ENCODE results near the gene HS6ST1.

DNA sequence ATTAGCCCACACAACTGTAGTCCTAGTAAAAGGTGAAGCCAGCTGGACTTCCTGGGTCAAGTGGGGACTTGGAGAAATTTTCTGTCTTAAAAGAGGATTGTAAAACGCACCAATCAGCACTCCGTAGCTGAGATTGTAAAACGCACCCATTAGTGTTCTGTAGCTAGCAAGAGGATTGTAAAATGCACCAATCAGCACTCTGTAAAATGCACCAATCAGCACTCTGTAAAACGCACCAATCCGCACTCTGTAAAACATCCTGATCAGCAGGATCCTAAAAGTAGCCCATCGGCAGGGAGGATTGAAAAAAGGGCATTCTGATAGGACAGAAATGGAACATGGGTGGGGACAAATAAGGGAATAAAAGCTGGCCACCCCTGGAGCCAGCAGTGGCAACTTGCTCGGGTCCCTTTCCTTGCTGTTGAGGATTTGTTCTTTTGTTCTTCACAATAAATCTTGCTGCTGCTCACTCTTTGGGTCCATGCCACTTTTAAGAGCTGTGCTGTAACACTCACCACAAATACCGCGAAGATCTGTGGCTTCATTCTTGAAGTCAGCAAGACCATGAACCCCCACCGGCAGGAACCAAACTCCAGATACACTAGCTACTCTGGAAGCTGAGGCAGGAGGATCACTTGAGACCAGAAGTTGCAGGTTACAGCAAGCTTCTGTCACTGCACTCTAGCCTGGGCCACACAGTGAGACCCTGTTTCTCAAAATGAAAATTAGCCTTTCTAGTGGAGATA, 102.6 kb downstream of the HS6ST1 start:
- TF ChIP-seq POLR2A (IDR thresholded peaks at IDR 0.05) (no peak), CTCF (IDR thresholded peaks at IDR 0.05) (no peak)

Data from right lobe of liver (tissue), 4 donors.